Mucosa of descending colon (tissue), 3 donors: ENCODE results near the gene KCNIP2. TPM values are rescaled to one million over a fixed set of nuclear protein-coding genes. Genes with fewer than 3 reads are reported as not detected.

Source experiments
- ATAC-seq: fragments of 200-7000 bp; cut with Tn5 transposase; one replicate; pipeline ENCODE4 v1.9.1; 2020; ENCODE audit warnings: mild to moderate bottlenecking, moderate library complexity
- DNase-seq, 3 donors: peaks; one replicate each; pipeline ENCODE4 v3.0.0-alpha.2; 2020
- H3K36me3 ChIP-seq: fragments of 200-600 bp; one replicate; pipeline ENCODE4 v1.8.0; 2021; ENCODE audit warnings: low read depth, mild to moderate bottlenecking
- H3K4me1 ChIP-seq: fragments of 200-600 bp; one replicate; pipeline ENCODE4 v1.8.0; 2021; ENCODE audit warnings: low read depth, mild to moderate bottlenecking
- H3K4me3 ChIP-seq: fragments of 200-600 bp; one replicate; pipeline ENCODE4 v1.8.0; 2021; ENCODE audit warnings: mild to moderate bottlenecking
- H3K9me3 ChIP-seq: fragments of 200-600 bp; one replicate; pipeline ENCODE4 v1.8.0; 2021; ENCODE audit warnings: mild to moderate bottlenecking
- intact Hi-C, 2 donors: fragments of 100-400 bp; cut with DNase I in 1 of 2; cut with micrococcal nuclease in 1 of 2; formaldehyde crosslinking; loops; one replicate each; pipeline versions ENCODE4 v1.11.0 to v1.11.1; 2022; cut with DNase I, micrococcal nuclease
- total RNA-seq, 3 donors: library from RNA; stranded (reverse); fragmentation: NEBNext Ultra II Directional in 2 of 3; extraction: Animal tissue kit (Norgen Biotek cat#: 25700) in 2 of 3; gene quantifications; one replicate each; pipeline versions ENCODE4 v1.2.1 to v1.2.4, GENCODE V29; 2021 to 2023
- TF ChIP-seq, protein P1 (sequence below): fragments of 200-600 bp; IDR thresholded peaks from one replicate; pipeline ENCODE4 v1.8.0; 2022; ENCODE audit warnings: antibody characterized with exemption, mild to moderate bottlenecking
- donor health status: DM: no; HTN: no; CAD: no; lungs with moderate emphysema.
- donor health status: DM: no; HTN: no; CAD: no.
- donor health status: DM: no; HTN: yes; CAD: no.

KCNIP2 gene
- total RNA-seq, 3 donors from 2014 or later: 3.7 to 5.9 (median 4.2) TPM

DNA sequence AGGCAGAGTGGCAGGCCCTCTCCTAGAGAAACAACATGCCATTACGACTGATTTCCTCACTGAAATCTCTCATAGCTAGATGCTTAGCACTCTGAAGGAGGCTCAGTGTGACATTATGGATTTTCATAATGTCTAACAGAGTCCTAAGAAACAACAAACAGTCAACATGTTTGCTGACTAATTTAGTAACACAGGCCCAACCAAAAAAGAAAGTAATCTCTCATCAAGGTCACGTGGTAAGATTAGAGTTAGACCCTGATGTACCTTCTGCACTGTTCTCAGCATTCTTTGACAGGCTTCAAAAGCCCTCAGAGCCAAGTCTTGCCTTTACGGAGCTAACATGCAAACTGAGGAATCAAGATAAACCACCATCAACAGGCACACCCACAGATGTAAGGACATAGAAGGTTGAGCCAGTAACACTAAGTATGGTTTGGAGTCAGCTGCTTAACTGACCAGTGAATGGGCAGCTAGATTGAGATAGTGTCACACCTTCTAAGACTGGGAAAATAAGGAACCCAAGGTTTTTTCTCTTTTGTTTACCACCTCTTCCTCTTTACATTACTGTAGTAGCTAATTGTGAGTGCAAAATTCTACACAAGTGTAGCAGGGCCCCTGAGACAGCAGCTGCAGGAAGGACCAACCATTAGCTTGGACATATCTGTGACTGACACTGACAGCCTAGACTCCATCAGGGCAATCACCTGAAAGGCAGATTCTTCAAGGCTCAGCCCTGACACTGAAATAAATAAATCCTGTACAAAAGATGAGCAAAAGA, 15.3 kb upstream of the KCNIP2 start:
- intact Hi-C loops: no loop called here
- Histone ChIP-seq H3K36me3 (no peaks in the 10 kb centered on the region), H3K9me3 (peaks cover 10% of the 10 kb centered on the region), H3K4me3 (no peak overlapping the region), H3K4me1 (no peaks in the 10 kb centered on the region)
- TF ChIP-seq, protein P1, sequence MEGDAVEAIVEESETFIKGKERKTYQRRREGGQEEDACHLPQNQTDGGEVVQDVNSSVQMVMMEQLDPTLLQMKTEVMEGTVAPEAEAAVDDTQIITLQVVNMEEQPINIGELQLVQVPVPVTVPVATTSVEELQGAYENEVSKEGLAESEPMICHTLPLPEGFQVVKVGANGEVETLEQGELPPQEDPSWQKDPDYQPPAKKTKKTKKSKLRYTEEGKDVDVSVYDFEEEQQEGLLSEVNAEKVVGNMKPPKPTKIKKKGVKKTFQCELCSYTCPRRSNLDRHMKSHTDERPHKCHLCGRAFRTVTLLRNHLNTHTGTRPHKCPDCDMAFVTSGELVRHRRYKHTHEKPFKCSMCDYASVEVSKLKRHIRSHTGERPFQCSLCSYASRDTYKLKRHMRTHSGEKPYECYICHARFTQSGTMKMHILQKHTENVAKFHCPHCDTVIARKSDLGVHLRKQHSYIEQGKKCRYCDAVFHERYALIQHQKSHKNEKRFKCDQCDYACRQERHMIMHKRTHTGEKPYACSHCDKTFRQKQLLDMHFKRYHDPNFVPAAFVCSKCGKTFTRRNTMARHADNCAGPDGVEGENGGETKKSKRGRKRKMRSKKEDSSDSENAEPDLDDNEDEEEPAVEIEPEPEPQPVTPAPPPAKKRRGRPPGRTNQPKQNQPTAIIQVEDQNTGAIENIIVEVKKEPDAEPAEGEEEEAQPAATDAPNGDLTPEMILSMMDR: no peak
- DNase-seq (no peak), ATAC-seq (peak; percentile 46)

DNA sequence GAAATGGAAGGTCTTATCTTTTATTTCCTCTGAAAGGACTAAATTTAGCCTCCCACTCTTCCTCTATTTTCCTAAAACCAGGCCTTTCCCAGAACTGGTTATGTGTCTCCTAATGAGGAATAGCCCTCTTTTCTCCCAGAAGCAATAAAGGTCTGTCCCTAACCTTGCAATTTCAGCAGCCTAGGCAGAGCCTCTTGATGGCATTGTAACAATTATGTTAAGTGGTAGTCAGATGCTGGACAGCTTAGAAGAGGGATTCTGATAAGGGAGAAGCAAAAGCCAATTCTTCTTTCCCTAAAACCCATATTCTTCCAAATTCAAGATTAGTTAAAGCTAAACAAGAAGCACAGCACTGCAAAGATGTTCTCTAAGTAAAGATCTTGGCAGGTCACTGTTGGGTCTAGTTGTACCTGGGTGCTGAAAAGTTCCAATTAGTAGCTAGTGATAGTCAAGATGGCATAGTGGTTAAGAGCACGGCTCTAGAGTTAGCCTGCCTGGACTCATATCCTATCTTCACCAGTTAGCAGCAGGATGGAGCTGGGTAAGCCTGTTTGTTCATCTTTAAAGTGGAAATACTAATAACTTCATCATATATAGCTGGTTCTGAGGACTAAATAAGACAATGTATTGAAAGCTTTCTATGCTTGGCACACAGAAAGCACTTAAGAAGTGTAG, 14.3 kb upstream of the KCNIP2 start:
- Histone ChIP-seq H3K9me3 (peaks cover 10% of the 10 kb centered on the region), H3K36me3 (no peaks in the 10 kb centered on the region), H3K4me3 (no peak overlapping the region), H3K4me1 (no peaks in the 10 kb centered on the region)
- no peak for DNase-seq
- intact Hi-C loops: no loop called here
- TF ChIP-seq, protein P1: no peak
- ATAC-seq: no peak

DNA sequence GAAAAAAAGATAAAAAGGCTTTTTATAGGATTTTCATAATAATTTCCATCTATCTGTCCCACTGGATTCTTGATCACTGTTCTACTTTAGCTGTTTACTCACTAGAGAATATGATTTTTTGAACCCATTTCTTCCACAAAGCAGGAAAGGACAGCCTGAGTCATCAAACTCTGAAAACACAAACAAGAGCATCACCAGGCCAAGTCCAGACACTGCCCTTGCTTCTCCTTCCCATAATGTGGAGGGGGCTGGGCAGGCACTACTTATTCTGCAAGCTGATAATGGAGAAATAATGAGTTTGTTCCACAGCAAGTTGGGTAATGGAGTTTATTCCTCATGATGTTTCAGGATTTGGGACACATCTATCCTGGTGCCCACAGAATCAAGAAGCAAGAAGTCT, 13.0 kb upstream of the KCNIP2 start:
- Histone ChIP-seq H3K36me3 (no peaks in the 10 kb centered on the region), H3K4me1 (no peaks in the 10 kb centered on the region), H3K9me3 (peaks cover 10% of the 10 kb centered on the region), H3K4me3 (no peak overlapping the region)
- intact Hi-C loops: no loop called here
- DNase-seq (no peak), ATAC-seq (no peak)
- TF ChIP-seq, protein P1: no peak

DNA sequence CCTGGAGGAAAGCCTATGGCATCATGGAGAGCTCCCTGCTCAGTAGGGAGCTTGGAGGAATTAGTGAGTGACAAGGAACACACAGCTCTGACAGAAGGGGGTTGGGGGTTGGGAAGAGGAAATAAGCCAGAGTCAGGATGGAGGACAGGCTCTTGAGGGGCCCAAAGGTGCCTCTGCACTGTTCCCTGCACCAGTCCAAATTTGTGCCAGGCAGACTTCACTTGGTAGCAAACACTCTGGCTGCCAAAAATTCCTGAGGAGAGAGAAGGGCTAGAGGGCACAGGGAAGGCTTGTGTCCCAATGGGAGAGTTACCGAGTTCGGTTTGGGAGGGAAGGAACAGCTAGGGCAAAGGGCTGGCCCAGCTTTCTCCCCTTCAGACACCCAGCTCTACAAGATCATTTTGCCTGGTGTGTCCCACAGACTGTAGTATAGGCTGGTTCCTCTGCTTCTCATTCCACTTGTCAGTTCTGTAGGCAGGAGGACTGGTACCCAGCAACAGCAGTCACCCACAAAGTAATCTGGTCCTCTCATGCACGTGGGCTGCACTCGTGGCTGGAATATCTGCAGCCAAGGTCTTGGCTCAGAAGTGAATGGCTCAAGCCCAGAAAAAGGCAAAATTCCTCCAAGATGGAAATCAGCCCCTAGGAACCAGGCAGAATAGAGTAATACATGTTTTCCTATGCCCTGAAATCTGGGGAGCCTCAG, 8.0 kb upstream of the KCNIP2 start:
- ATAC-seq (no peak), DNase-seq (no peak)
- Histone ChIP-seq H3K4me3 (no peak overlapping the region), H3K36me3 (no peaks in the 10 kb centered on the region), H3K9me3 (no peaks in the 10 kb centered on the region), H3K4me1 (no peaks in the 10 kb centered on the region)
- intact Hi-C loops: no loop called here
- TF ChIP-seq, protein P1: no peak

DNA sequence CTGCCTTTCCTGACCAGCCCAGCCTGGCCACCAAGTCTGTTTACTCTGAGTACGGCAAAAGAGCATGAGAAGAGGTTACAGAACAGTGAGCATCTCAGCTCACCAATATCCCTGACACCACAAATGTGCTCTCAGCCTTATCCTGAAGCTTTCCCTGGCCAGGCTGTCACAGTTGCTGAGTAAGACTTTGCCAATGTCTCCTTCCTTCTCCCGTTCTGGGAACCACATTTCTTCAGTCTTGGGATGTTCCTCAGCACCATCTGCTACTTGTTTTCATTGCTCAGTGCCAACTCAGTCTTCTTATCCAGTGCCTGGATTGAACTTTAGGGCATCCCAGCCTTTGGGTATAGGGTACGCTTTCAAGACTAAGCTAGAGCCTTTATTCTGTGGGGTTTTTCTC, 7.1 kb upstream of the KCNIP2 start:
- no peak for DNase-seq
- Histone ChIP-seq H3K36me3 (no peaks in the 10 kb centered on the region), H3K4me3 (no peak overlapping the region), H3K4me1 (no peaks in the 10 kb centered on the region), H3K9me3 (no peaks in the 10 kb centered on the region)
- TF ChIP-seq, protein P1: no peak
- intact Hi-C loops: no loop called here
- ATAC-seq: no peak
